HS-5 (cell line): ENCODE data around the gene CEACAM21.
"Not testable (repeated sequence)": the region's sequence is repeated elsewhere in the genome, so short reads cannot be mapped to it uniquely, and the experiment has no call there.

Experiments
- DNase-seq: peaks from one replicate; pipeline ENCODE4 v3.0.0-alpha.2; 2012; ENCODE audit warnings: low read depth

CEACAM21 gene

DNA sequence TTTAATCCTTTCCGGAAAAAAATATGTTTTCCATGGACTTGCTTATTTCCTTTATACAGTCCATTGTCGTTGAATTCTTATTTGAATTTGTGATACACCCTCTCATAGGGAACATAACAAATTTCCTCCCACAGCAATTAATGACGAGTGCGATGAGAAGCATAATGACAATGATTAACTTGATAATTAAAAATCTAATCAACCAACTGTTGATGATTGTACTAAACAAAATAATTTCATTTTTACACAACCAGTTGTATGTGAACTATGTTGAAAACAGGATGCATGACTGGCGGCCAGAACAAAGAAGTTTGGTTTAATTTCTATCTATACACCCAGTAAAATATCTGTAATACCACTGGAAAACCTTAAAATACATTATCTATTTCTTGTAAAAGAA is 26.1 kb upstream of the CEACAM21 start:
- no peak for DNase-seq

DNA sequence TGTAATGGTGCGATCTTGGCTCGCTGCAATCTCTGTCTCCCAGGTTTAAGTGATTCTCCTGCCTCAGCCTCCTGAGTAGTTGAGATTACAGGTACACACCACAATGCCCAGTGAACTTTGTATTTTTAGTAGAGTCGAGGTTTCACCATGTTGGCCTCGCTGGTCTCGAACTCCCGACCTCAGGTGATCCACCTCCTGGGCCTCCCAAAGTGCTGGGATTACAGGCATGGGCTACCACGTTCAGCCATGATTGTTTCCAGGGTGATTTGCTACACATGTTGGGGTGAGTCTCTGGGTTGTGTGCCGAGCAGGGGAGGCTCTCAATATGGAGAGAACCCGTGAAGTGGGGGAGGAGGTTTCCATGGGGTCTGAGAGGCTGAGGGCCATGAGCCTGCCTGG is 24.8 kb upstream of the CEACAM21 start:
- DNase-seq, result no peak

DNA sequence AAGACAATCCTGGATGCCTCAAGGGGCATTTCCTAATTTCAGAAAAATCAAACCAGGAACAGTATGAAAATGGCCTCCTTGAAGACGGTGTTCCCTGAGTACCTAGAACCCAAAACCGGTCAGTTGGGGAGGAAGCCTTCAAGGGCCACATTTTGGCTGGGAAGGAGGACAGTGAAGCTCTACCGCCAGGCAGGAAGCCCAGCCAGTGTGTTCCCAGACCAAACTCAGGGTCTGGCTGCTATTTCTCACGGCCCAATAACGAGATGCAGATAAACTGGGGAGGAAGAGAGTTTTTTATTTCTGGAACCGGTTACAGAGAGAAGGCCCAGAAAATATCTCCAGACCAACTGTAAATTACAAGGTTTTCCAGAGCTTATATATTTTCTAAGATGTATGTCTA is 24.3 kb upstream of the CEACAM21 start:
- no peak for DNase-seq

DNA sequence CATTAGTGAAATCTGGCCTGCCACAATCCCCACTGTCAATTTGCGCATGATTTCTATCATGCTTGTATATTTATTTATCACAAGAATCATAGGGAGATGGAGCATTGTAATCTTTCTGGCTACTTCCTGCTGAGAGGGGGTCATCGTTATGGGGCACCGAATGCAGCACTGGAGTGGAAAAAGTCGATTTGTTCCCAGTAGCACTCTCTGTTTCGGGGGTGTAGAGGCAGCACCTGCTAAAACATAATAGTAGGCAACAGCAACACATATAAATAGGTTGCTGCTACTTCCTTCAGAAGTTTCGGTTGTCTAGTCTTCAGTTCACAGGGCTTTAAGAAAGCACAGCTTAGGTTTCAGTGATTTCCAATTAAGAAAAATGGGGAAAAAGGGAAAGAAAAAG is 23.4 kb upstream of the CEACAM21 start:
- DNase-seq, result no peak

DNA sequence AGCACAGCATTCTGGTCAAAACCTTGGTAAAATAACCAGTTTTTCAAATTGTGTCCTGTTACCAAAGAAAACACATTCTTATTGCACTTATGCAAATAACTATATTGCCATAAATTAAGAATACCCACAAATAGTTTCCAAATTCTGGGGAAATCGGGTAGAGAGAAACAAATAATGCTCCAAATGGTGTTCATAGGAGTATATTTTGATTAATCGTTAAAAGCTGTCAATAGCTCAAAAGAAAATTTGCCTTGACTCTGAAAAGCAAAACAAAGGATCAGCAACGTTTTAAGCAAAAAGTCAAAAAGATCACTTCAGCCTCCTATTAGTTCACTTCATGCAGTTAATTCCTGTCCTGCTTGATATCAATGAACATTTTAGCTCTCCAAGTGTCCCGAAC is 22.2 kb upstream of the CEACAM21 start:
- DNase-seq, result no peak

DNA sequence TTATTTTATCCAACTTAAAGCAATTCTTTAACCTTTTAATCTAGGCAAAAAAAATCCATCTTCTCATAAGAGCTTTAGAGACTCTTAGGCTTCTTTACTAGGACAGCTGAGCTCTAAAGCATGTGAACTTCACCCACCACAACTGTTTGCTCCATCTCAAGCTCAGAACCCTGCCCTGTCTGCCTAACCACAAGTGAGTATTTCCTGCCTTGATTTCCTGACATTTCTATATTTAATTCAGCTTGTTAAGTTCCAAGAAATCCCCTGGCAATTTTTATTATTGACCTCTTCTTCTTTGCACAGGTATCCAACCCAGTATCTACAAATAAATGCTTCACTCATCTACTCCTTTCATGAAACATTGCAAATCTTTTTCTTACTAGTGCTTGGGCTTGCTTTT is 21.1 kb upstream of the CEACAM21 start:
- no peak for DNase-seq

DNA sequence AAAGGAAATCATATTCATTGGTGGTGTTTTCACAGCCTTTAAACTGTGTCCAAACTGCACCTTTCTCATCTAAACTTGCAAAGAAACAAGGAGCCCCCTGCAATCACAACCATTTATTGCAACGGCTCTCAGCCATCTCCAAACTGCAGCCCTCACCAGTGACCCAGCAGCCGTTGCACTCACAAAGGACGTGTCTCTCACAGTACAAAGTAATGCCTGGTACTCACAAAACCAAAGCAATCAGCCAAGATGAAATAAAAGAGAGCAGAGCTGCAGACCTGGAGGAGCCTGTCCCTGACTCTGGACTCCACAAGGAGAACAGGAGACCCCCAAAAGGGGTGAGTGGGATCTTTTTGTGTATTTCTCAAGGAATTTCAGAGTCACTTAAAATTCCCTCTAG is 20.2 kb upstream of the CEACAM21 start:
- DNase-seq, result no peak

DNA sequence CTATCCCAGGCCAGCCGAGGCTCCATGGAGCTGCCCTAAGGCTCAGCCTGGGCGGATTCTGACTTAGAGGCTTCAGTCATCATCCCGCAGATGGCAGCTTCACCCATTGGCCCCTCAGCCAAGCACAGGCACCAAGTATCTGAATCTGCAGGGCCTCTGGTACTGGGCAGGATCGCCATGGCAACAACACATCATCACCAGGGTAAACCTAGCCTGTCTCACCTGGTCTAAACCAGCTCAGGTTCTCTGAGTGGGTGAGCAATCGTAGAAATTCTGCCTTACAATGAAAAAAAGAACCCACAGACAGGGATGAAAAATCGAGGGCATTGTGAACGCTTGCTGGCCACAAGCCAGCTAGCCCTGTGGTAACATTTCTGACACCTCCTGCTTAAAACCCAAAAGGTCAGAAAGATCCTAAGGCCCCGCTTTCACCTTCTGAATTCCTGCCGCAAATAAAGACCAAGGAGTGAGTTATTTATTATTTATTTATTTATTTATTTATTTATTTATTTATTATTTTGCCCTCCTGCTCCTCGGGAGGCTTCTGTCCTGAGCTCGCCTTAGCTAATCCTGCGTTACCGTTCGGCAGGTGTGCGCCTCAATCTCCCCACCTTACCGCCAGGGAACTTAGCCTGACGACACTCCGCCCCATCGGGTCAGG is 12.0 kb upstream of the CEACAM21 start:
- DNase-seq, result no peak

DNA sequence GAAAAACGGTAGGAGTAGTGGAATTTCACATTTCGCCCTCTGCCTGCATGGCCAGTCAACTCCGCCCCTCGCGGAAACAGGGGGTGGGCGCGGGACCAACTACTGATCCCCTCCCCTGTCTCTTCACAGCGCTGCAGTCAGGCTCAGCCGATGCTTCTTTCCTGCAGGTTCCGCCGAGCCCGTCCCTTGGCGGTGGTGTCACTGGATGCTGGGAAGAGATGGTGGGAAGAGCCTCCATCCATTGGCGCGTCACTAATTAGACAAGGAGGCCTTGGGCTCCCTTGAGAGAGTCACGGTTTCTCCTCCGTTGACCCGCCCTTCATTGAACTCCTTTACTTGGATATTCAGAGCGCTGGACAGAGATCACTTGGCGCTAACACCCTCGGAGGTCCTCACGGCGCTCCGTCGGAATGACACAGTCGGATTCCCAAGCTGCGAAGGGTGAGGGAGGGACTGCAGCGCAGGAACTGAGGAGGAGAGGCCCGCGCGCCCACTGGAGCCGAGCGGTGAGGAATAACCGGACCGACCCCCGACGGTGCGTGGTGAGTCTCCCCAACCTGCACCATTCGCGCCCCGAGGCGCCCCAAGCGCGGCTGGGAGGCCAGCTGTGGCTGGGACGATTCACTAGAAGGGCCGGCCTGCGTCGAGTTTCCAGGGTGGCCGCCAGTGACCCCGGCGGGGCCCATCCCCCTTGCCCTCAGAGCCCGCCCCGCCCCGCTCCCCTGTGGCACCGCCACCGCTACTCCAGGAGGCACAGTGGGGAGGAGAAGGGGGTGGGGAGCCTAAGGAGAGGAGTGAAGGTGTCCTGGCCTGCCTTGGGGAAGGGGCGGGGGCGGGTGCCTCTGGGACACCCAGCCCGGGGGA is 11.2 kb upstream of the CEACAM21 start:
- DNase-seq, result no peak

DNA sequence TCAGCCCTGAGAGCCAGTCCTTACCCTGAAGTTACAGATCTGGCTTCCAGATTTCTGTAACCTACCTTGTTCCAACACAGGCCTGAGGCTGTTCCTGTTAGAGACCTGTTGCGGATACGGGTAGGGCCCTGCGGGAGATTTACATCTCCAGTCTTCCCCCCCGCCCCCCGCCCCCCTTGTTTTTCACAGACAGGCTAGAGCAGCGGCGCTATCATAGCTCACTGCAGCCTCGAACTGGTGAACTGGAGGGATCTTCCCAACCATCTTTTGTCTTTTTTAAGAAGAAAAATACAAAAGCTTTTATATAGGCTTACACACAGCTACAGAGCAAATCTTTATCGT is 10.6 kb upstream of the CEACAM21 start:
- no peak for DNase-seq

DNA sequence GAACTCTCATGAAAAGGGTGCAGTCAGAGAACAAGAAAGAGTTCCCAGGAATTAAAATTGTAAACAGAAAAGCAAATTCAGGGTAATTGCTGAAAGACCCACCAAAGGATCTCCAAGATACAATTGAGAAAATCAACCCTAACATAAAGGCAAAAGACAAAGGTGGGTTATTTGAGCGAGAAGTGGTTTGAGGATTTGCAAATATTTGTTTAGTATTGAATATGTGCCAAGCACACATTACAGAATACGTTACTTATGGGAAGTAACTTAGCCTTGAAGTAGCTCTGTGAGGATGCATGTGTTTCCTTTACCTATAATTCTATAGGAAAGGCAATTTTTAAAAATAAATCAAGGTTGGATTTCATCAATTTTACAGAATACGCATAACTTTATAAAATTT is 10.0 kb upstream of the CEACAM21 start:
- DNase-seq, result no peak

DNA sequence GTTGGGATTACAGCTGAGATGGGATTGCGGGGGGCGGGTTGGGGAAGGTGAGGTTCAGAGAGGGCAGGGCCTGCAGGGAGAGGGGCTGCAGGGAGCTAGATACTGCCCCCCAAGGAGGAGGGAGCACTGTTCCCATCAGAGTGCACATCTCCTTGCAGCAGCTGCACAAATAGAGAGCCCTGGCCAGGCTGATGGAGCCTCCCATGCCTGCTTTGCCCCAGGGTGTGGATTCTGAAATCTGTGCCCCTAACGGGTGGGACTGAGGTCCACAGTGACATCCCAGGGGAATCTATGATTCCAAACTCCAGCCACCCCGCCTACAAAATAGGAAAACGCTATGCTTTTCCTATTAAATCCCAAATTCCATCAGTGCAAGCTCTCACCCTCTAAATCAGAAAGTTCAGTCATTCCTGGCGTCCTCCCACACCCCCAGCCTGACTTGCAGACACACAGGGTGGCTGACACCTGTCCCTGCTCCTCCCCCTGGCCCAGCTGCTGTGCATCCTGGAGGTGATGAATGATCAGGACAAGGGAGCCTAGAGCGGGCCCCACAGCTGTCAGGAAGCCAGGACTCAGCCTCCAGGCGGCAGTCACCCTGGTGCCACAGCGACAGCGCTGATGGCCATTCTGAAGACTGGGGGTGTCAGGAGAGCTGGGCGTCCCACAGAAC is 6.3 kb upstream of the CEACAM21 start:
- no peak for DNase-seq

DNA sequence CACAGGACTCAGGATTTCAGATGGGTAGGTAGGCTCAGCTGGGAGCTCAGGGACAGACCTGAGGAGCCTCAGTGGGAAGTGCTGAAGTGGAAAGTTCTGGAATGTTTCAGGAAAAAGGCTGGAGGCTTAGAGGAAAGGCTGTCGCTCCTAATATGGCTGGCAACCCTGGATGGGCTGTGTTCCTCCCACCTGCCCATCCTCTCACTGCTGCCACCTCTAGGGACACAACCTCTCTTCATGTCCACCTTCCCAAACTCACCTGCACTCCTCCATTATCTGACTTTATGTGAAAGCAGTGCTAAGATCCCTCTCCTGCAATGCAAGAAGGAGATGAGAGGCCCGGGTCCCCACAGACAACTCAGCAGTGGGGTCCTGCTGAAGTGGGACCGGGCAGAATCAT is 5.8 kb upstream of the CEACAM21 start:
- DNase-seq, result no peak

DNA sequence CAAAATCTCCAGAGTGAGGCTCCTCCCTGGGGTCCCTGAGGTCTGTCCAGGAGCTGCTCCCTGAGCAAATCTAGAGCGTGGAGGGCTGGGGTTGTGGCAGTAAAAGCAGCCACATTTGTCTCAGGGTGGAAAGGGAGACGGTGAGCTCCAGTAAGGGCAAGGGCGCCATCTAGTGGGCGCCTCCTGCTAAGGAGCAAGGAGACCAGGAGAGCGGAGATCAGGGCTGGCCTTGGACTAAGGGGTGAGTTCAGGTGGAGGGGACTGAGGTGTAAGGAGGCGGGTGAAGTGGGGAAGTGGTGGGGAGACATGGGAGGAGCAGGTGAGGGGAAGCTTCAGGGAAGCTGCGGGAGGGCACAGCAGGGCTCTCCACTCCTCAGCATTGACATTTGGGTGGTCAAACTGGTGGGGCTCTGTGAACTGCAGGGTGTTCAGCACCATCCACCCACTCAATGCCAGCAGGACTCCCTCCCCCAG is 5.3 kb upstream of the CEACAM21 start:
- peak; percentile 16 for DNase-seq

DNA sequence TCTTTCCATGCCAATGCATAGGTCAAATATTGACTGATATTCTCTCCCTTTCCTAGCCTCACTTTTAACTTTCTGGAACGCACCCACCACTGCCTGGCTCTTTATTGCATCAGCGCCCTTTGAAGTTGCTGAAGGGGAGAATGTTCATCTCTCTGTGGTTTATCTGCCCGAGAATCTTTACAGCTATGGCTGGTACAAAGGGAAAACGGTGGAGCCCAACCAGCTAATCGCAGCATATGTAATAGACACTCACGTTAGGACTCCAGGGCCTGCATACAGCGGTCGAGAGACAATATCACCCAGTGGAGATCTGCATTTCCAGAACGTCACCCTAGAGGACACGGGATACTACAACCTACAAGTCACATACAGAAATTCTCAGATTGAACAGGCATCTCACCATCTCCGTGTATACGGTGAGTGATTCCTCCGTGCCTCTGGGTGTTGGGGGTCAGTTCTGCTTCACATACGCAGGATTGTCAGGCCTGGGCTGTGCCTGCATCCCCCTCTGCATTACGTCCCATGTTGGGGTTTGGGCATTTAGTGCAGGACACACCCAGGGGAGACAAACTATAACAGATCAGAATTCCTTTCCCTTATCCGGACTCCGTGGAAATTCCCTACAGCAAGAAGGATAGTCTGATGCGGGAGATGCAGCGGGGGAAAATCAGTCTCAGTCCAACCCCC is 1.3 kb downstream of the CEACAM21 start:
- no peak for DNase-seq

DNA sequence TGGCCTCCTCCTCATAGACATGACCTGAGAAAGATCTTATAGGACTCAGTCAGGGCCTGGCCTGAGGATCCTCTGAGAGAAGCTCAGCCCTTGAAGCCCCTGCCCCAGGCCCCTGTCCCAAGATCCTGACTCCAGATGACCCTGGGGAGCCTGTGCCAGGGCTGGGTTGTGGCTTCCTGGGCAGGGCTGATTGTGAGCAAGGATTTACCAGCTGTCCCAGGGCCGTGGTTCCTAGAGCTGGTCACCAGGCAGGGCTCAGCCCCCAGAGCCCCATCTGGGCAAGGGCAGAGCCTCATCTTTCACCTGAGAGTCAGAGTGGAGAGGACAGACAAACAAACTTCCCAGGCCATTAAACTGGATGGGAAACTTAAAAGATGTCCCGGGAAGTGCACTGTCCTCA is 1.9 kb downstream of the CEACAM21 start:
- DNase-seq, result no peak

DNA sequence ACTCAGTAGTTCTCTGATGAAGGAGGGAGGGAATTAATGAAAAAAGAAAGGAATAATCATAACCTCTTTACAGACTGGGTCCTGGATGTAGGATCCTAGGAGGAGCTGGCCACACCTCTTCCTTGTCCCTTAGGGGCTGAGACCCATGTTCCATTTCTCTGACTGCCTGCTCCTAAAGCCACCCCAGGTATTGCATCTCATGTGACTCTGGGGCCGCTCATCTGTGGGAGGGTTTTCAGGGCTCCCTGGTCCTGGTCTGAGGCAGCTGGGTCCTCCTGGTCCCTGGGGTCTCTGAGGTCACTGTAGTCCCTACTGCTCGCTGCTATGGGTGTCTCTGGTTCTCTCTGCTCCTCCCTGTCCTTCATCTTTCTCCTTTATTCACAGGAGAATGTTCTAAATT is 2.9 kb downstream of the CEACAM21 start:
- DNase-seq, result no peak

DNA sequence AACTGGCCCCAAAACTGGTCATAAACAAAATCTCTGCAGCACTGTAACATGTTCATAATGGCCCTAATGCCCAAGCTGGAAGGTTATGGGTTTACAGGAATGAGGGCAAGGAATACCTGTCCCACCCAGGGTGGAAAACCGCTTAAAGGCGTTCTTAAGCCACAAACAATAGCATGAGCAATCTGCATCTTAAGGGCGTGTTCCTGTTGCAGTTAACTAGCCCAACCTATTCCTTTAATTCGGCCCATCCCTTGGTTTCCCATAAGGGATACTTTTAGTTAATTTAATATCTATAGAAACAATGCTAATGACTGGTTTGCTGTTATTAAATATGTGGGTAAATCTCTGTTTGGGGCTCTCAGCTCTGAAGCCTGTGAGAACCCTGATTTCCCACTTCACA is 5.1 kb downstream of the CEACAM21 start:
- DNase-seq, result not testable (repeated sequence)

DNA sequence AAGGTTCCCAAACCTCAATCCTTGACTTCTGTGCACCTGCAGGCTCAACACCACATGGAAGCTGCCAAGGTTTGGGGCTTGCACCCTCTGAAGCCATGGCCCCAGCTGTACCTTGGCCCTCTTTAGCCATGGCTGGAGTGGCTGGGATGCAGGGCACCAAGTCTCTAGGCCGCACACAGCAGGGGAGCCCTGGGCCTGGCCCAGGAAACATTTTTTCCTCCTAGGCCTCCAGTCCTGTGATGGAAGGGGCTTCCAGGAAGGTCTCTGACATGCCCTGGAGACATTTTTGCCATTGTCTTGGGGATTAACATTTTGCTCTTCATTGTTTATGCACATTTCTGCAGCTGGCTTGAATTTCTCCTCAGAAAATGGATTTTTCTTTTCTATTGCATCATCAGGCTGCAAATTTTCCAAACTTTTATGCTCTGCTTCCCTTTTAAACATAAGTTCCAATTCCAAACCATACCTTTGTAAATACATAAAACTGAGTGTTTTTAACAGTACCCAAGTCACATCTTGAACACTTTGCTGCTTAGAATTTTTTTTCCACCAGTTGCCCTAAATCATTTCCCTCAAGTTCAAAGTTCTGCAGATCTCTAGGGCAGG is 6.7 kb downstream of the CEACAM21 start:
- not testable (repeated sequence) for DNase-seq

DNA sequence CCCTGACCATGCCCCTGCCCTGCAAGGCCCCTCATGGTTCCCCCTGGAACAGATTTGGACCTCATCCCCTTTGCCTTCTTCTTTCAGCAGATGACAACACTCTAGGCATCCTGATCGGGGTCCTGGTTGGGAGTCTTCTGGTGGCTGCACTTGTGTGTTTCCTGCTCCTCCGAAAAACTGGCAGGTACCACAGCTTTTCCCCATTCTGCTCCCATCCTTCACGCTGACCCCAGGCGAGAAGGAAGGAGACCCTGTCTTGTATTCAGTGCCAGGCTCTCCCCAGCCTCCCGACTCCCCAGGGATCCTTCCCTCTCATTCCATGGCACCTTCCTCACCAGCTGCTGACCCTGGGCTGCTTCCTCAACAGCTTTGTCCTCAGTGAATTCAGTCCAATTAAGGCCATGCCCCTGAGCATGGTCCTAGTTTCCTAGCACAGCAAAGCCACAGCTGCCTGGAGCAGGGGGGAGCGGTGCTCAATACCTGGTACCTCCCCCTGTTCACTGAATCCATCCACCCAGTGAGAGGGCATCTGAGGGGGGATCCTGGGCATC is 8.4 kb downstream of the CEACAM21 start:
- DNase-seq, result no peak

DNA sequence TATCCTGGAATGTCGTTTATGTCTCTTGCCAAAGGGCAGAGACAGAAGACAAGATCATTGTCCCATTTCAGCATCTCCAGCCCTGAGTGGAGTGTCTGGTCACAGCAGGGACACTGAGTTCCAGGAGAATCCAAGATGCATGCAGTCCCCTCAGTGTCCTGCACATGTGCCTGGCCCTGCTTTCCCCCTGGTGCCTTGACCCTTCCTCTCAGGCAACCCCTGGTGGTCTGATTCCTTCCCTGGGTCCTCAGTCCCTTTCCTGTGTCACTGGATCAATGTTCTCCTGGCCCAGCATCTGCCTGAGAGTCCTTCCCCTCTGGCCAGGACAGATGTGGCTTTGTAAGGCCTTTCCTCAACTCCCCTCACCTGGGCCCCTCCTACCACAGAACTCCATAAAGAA is 9.0 kb downstream of the CEACAM21 start:
- DNase-seq, result no peak

DNA sequence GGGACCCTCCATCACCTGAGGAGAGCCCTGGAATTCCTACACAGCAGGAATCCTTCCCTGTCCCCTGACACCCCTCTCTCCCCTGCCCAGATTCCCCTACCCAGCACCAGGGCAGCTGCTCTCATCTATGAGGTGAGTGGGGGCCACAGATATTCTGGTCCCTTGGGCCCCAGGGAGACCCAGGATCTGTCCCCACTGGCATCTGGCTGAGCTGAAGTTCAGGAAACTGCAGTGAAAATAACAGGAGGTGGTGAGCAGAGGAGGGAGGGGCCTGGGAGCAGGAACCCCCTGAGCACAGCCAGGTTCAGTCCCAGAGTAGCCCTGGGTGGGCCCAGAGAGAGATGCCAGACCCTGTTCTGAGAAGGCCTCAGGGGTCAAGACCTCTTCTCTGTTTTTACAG is 10.1 kb downstream of the CEACAM21 start:
- DNase-seq, result no peak
